Measurements from ENCODE around the gene AQP12A.

The AQP12A gene

DNA sequence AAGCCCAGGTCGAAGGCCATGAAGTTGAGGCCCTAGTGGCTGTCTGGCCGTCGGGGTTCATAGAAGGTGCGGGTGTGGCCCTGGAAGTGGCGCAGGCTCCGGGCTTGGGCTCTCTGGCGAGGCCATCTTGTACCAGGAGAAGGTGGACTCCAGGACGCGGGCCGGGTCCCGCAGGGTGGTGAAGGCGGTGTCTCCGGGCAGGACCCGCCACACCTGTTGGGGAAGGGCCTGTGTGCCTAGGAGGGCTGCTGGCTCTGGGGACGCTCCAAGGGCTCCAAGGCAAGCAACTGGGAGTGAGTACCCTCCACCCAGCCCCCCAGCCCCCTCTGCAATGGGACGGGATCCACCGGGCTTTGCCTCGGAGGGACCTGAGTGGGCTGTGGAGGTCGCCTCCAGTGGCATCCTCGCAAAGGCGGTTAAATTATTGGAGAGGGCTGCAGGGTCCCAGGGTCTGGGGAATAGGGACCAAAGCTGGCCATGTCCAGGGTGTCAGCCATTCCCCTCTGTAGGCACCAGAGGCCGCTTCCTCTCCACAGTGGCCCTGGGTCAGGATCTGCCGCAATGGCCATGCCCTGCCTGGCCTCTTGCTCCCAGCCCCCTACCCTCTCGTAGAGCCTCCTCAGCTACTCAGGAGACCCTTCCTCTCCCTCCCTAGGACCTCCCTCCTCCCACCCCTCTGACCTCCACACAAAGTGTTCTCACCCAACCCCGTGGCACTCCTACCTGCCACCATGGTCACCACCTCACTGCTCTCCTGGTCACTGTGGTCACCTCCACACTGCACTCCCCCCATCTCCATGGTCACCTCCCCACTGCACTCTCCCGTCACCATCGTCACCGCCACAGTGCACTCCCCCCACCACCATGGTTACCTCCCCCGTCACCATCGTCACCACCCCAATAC, 10.3 kb downstream of the AQP12A start:
- Histone ChIP-seq H3K4me1 (ENCODE audit: control insufficient read depth, insufficient read depth, low read length) (no peaks in the 10 kb centered on the region), H3K27me3 (ENCODE audit: control insufficient read depth, insufficient read depth, low read length) (no peaks in the 10 kb centered on the region), H3K27ac (ENCODE audit: low read depth, low read length) (no peak overlapping the region), H3K4me3 (ENCODE audit: low read depth, low read length) (no peak overlapping the region), H3K36me3 (ENCODE audit: control insufficient read depth, insufficient read depth, low read length) (no peaks in the 10 kb centered on the region), H3K9me3 (ENCODE audit: control insufficient read depth, insufficient read depth, low read length) (no peaks in the 10 kb centered on the region), H3K9ac (ENCODE audit: low read depth, low read length) (no peak overlapping the region)

DNA sequence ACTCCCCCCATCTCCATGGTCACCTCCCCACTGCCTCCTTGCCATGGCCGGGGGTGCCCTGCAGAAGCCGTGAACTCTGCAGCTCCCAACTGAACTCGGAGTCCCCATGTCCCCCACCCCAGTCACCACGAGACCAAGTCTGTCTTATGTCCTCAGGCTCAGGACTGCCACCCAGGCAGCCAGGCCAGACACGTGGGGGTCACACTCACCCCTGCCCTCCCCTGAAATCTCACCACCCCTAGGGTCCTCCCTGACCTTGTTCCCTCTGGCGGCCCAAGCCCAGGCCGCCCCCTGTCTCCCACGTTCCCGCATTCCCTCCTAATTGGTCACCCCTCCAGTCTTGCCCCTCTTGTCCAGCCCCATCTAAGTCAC, 11.0 kb downstream of the AQP12A start:
- Histone ChIP-seq H3K4me3 (ENCODE audit: low read depth, low read length) (no peak overlapping the region), H3K9me3 (ENCODE audit: control insufficient read depth, insufficient read depth, low read length) (no peaks in the 10 kb centered on the region), H3K4me1 (ENCODE audit: control insufficient read depth, insufficient read depth, low read length) (no peaks in the 10 kb centered on the region), H3K9ac (ENCODE audit: low read depth, low read length) (no peak overlapping the region), H3K36me3 (ENCODE audit: control insufficient read depth, insufficient read depth, low read length) (no peaks in the 10 kb centered on the region), H3K27me3 (ENCODE audit: control insufficient read depth, insufficient read depth, low read length) (no peaks in the 10 kb centered on the region), H3K27ac (ENCODE audit: low read depth, low read length) (no peak overlapping the region)

DNA sequence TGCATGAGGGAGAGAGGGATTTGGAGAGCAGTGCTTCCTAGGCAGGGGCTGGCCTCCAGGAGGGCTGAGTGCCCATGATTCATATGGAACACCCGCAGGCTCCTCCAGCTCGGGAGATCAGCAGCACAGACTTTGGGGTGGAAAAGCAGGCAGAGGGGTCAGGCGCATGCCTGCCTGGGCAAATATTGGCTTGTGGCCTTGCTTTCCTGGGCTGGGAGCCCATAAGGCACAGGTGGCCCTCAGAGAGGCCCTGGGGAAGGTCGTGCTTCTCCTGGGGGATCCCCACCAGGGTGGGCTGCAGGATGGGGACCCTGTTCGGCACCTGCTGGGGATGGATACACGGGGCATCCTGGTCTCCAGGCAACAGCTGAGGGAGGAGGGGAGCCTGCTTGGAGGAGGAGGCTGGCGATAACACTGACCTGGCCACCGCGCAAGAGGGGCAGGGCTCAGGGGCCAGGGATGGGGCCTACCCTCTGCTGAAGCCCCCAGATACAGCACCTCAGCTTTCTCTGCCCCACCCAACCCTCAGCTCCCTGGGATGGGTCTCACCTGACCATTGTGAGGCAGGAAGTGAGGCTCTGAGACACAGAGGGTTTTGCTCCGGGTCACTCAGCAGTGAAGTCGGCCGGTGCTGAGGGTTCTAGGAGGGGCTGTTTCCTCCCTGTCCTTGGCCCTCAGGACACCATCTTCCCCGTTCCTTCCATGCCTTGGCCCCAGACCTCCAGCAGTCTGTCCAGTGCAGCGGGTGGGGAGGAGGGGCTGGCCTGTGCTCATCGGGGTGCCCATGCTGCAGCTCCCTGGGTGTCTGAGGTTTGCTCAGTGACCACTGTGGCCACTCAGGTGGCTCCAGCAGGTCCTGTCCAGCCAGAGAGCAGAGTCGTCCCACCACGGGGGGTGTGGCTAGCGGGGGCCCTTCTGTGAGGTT, 12.0 kb downstream of the AQP12A start:
- Histone ChIP-seq H3K9me3 (ENCODE audit: control insufficient read depth, insufficient read depth, low read length) (no peaks in the 10 kb centered on the region), H3K9ac (ENCODE audit: low read depth, low read length) (no peak overlapping the region), H3K27ac (ENCODE audit: low read depth, low read length) (no peak overlapping the region), H3K4me1 (ENCODE audit: control insufficient read depth, insufficient read depth, low read length) (no peaks in the 10 kb centered on the region), H3K36me3 (ENCODE audit: control insufficient read depth, insufficient read depth, low read length) (no peaks in the 10 kb centered on the region), H3K27me3 (ENCODE audit: control insufficient read depth, insufficient read depth, low read length) (no peaks in the 10 kb centered on the region), H3K4me3 (ENCODE audit: low read depth, low read length) (no peak overlapping the region)

DNA sequence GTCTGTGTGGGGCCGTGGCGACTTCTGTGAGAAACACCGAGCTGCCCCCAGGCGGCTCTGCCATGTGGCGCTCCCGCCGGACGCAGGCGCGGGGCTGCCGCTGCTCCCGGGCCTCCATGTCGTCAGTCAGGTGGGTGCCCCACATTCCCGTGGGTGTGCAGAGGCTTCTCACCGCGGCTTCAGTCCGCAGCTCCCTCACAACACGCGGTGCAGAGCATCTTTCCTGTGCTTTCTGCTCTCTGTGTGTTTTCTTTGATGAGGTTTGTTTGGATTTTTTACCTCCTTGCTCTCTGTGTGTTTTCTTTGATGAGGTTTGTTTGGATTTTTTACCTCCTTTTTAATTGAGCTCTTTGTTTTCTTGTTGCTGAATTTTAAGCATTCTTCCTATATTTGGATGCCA, 13.0 kb downstream of the AQP12A start:
- Histone ChIP-seq H3K4me3 (ENCODE audit: low read depth, low read length) (no peak overlapping the region), H3K27me3 (ENCODE audit: control insufficient read depth, insufficient read depth, low read length) (no peaks in the 10 kb centered on the region)

DNA sequence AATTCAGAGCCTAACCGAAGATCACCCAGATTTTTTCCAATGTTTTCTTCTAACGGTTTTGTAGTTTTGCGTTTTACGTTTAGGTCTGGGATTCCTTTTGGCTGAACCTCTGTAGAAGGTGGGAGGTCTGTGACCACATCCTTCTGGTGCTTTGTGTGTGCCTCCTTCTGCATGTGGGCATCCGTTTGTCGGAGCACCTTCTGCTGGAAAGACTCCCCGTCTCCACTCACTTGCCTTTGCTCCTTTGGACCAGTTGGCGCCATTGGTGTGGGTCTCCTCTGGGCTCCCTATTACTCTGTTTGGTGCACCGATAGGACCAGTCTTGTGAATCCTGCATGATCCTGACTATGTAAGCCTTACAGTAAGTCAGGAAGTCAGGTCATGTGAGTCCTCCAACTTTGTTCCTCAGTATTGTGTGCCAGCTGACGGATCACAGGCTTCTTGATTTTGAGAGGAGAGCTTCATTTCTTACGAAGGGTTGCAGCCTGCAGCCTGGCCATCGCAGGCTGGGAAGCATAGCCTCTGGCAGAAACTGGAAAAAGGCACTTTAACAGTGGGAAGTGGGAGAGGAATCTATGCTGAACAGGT, 13.6 kb downstream of the AQP12A start:
- H3K4me3 ChIP-seq (ENCODE audit: low read depth, low read length): no peak overlapping the region
- no peak overlapping the region for H3K27ac ChIP-seq (ENCODE audit: low read depth, low read length)
- H3K4me1 ChIP-seq (ENCODE audit: control insufficient read depth, insufficient read depth, low read length): no peaks in the 10 kb centered on the region
- no peaks in the 10 kb centered on the region for H3K9me3 ChIP-seq (ENCODE audit: control insufficient read depth, insufficient read depth, low read length)
- no peak overlapping the region for H3K9ac ChIP-seq (ENCODE audit: low read depth, low read length)
- no peaks in the 10 kb centered on the region for H3K36me3 ChIP-seq (ENCODE audit: control insufficient read depth, insufficient read depth, low read length)
- no peaks in the 10 kb centered on the region for H3K27me3 ChIP-seq (ENCODE audit: control insufficient read depth, insufficient read depth, low read length)

More for the DNA sequence above, 13.0 kb downstream of the AQP12A start:
- H3K36me3 ChIP-seq (ENCODE audit: control insufficient read depth, insufficient read depth, low read length): no peaks in the 10 kb centered on the region
- no peak overlapping the region for H3K9ac ChIP-seq (ENCODE audit: low read depth, low read length)
- no peak overlapping the region for H3K27ac ChIP-seq (ENCODE audit: low read depth, low read length)
- H3K4me1 ChIP-seq (ENCODE audit: control insufficient read depth, insufficient read depth, low read length): no peaks in the 10 kb centered on the region
- H3K9me3 ChIP-seq (ENCODE audit: control insufficient read depth, insufficient read depth, low read length): no peaks in the 10 kb centered on the region

DNA sequence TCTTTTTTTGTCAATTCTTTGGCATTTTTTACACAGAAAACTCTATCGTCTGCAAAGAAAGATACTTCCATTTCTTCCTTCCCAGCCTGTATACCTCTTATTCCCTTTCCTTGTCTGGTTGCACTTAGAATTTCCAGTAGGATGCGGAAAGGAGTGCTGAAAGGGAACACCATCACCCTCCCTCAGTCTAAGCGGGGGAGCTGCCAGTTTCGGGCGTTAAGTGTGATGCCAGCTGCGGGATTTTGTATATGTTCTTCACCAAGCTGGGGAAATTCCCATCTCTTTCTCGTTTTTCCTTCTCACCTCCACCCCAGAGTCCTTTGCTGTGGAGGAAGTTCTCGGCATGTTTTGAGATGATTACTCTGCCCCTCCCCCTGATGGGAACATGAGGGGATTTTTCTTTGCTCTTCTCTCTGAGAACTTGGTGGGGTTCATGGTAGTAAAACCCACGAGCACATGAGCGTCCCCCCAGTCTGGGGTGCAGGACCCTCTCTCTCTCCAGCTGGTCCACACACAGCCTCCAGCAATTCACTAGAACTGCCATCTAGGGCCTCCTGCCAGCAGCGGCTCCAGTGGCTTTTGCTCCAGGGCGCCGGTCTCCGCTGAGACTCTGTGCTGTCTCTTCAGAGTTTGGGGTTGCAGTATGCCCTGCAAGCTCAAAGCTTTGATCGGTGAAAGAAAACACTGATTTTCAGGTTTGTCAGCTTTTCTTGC, 15.5 kb downstream of the AQP12A start:
- H3K36me3 ChIP-seq (ENCODE audit: control insufficient read depth, insufficient read depth, low read length): no peaks in the 10 kb centered on the region
- no peak overlapping the region for H3K27ac ChIP-seq (ENCODE audit: low read depth, low read length)
- H3K9me3 ChIP-seq (ENCODE audit: control insufficient read depth, insufficient read depth, low read length): no peaks in the 10 kb centered on the region
- no peak overlapping the region for H3K4me3 ChIP-seq (ENCODE audit: low read depth, low read length)
- no peaks in the 10 kb centered on the region for H3K27me3 ChIP-seq (ENCODE audit: control insufficient read depth, insufficient read depth, low read length)
- H3K9ac ChIP-seq (ENCODE audit: low read depth, low read length): no peak overlapping the region
- H3K4me1 ChIP-seq (ENCODE audit: control insufficient read depth, insufficient read depth, low read length): no peaks in the 10 kb centered on the region

DNA sequence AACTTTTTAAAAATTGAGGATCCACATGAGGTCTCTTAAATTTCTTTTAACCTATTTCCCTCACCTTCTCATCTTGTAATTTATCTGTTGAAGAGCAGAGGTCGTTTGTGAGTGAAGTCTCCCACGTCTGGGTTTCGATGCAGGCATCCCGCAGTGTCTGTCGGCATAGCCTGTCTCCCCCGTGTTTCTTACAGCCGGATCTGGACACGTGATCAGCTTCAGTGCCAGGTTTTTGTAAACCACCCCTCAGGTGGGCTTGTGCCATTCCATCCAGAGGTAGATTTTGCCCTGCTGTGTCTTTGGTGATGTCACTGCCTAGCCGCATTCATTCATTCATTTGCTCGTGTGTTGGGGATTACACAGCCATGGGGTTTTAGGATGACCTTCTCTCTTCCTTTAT, 16.2 kb downstream of the AQP12A start:
- Histone ChIP-seq H3K4me1 (ENCODE audit: control insufficient read depth, insufficient read depth, low read length) (no peaks in the 10 kb centered on the region), H3K9me3 (ENCODE audit: control insufficient read depth, insufficient read depth, low read length) (no peaks in the 10 kb centered on the region), H3K36me3 (ENCODE audit: control insufficient read depth, insufficient read depth, low read length) (no peaks in the 10 kb centered on the region), H3K27me3 (ENCODE audit: control insufficient read depth, insufficient read depth, low read length) (no peaks in the 10 kb centered on the region), H3K9ac (ENCODE audit: low read depth, low read length) (no peak overlapping the region), H3K4me3 (ENCODE audit: low read depth, low read length) (no peak overlapping the region), H3K27ac (ENCODE audit: low read depth, low read length) (no peak overlapping the region)

DNA sequence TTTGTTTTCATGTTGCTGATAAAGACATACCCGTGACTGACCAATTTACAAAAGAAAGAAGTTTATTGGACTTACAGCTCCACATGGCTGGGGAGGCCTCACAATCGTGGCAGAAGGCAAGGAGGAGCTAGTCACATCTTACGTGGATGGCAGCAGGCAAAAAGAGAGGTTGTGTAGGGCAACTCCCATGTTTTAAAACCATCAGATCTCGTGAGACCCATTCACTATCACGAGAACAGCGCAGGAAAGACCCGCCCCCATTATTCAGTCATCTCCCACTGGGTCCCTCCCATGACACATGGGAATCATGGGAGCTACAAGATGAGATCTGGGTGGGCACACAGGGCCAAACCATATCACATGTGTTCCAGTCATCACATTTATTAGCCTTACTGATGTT, 16.8 kb downstream of the AQP12A start:
- Histone ChIP-seq H3K9me3 (ENCODE audit: control insufficient read depth, insufficient read depth, low read length) (no peaks in the 10 kb centered on the region), H3K9ac (ENCODE audit: low read depth, low read length) (no peak overlapping the region), H3K27me3 (ENCODE audit: control insufficient read depth, insufficient read depth, low read length) (no peaks in the 10 kb centered on the region)

DNA sequence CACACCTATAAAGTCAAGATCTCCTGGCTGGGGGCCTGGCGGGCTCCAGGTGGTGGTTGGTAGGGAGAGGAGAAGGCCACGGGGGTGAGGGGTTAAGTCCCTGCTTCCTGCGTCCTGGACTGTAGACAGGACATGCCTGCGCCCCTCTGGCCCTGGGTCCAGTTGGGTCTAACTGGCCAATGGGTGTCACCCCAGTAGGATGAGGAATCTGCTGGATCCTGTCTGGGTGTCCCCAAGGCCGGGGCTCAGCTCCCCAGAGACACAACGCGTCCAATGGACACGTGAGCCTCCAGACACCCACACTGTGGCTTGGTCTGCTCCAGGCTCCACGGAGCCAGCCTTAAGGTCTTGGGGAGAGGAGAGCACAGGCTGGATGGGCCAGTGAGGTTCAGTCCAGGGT, 19.6 kb downstream of the AQP12A start:
- no peaks in the 10 kb centered on the region for H3K4me1 ChIP-seq (ENCODE audit: control insufficient read depth, insufficient read depth, low read length)
- H3K27me3 ChIP-seq (ENCODE audit: control insufficient read depth, insufficient read depth, low read length): no peaks in the 10 kb centered on the region
- H3K36me3 ChIP-seq (ENCODE audit: control insufficient read depth, insufficient read depth, low read length): peaks cover 2% of the 10 kb centered on the region; the same call in 1 of the 2 replicates
- no peak overlapping the region for H3K9ac ChIP-seq (ENCODE audit: low read depth, low read length)
- H3K4me3 ChIP-seq (ENCODE audit: low read depth, low read length): no peak overlapping the region
- no peaks in the 10 kb centered on the region for H3K9me3 ChIP-seq (ENCODE audit: control insufficient read depth, insufficient read depth, low read length)
- no peak overlapping the region for H3K27ac ChIP-seq (ENCODE audit: low read depth, low read length)

More for the DNA sequence above, 16.8 kb downstream of the AQP12A start:
- Histone ChIP-seq H3K4me3 (ENCODE audit: low read depth, low read length) (no peak overlapping the region), H3K27ac (ENCODE audit: low read depth, low read length) (no peak overlapping the region), H3K4me1 (ENCODE audit: control insufficient read depth, insufficient read depth, low read length) (no peaks in the 10 kb centered on the region), H3K36me3 (ENCODE audit: control insufficient read depth, insufficient read depth, low read length) (no peaks in the 10 kb centered on the region)

DNA sequence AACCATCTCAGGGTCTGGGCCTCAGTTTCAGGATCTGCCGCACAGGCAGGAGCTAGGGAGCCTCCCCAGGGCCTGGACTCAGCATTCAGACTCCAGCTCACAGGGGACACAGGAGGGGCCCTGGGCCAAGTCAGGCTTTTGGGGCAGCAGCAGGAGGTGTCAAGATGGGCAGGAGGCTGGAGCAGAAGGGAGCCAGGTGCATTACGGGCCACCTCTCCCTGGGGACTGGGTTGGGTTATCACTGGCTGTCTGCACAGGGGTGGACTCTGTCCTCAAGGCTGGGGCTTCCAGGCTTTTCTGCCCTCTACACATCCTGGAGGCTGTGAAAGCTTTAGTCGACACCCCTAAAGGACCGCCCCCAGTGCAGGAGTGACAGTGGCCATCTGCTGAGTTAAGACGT, 20.0 kb downstream of the AQP12A start:
- Histone ChIP-seq H3K27me3 (ENCODE audit: control insufficient read depth, insufficient read depth, low read length) (no peaks in the 10 kb centered on the region), H3K36me3 (ENCODE audit: control insufficient read depth, insufficient read depth, low read length) (peaks cover 6% of the 10 kb centered on the region; the same call in 1 of the 2 replicates), H3K4me3 (ENCODE audit: low read depth, low read length) (no peak overlapping the region), H3K9me3 (ENCODE audit: control insufficient read depth, insufficient read depth, low read length) (no peaks in the 10 kb centered on the region), H3K27ac (ENCODE audit: low read depth, low read length) (no peak overlapping the region), H3K9ac (ENCODE audit: low read depth, low read length) (no peak overlapping the region), H3K4me1 (ENCODE audit: control insufficient read depth, insufficient read depth, low read length) (no peaks in the 10 kb centered on the region)
